GM18498 (cell line): ENCODE measurements around the gene HPS5.
"Not testable (repeated sequence)": the region's sequence is repeated elsewhere in the genome, so short reads cannot be mapped to it uniquely, and the experiment has no call there.

ENCODE experiments used
- ATAC-seq: cut with Tn5 transposase; IDR thresholded peaks from one replicate; pipeline ENCODE4 v1.9.1; 2021; ENCODE audit warnings: mild to moderate bottlenecking, moderate library complexity; ENCODE audit not compliant: unreplicated experiment

The HPS5 gene, protein sequence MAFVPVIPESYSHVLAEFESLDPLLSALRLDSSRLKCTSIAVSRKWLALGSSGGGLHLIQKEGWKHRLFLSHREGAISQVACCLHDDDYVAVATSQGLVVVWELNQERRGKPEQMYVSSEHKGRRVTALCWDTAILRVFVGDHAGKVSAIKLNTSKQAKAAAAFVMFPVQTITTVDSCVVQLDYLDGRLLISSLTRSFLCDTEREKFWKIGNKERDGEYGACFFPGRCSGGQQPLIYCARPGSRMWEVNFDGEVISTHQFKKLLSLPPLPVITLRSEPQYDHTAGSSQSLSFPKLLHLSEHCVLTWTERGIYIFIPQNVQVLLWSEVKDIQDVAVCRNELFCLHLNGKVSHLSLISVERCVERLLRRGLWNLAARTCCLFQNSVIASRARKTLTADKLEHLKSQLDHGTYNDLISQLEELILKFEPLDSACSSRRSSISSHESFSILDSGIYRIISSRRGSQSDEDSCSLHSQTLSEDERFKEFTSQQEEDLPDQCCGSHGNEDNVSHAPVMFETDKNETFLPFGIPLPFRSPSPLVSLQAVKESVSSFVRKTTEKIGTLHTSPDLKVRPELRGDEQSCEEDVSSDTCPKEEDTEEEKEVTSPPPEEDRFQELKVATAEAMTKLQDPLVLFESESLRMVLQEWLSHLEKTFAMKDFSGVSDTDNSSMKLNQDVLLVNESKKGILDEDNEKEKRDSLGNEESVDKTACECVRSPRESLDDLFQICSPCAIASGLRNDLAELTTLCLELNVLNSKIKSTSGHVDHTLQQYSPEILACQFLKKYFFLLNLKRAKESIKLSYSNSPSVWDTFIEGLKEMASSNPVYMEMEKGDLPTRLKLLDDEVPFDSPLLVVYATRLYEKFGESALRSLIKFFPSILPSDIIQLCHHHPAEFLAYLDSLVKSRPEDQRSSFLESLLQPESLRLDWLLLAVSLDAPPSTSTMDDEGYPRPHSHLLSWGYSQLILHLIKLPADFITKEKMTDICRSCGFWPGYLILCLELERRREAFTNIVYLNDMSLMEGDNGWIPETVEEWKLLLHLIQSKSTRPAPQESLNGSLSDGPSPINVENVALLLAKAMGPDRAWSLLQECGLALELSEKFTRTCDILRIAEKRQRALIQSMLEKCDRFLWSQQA

GRCh38 chr11:18321969-18322711 lies at the start of gene HPS5, which contains the start of gene GTF2H1:
Gene HPS5, minus strand, starts transcription at chr11:18322140. Its CDS starts 4,282 bp downstream, at chr11:18317858.
Gene GTF2H1, plus strand, starts transcription at chr11:18322567. Its CDS starts 10,508 bp downstream, at chr11:18333075.
- peak; percentile 90 for ATAC-seq

GRCh38 chr11:18371279-18371678 lies 49.3 kb upstream of the HPS5 start:
- no peak for ATAC-seq

- no peak for ATAC-seq
Measured at GRCh38 chr11:18369398-18369797, 47.5 kb upstream of the HPS5 start.

DNA sequence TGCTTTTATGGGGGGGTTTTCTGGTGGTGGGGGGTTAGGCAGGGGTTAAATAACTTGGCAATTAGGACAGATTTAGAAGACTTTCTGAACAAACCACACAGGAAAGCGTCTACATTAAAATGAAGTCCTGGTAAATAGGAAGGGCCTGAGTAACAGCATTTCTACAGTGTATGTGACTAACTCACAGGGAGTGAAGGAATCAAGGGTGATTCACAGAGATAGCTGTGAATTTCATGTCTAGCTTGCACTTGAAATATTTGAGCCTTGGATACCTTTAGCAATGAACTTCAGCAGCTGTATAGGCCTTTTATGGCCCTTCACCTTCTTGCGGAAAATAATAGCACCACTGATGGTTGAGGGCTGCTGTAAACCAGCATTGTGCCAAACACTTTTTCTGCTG lies 46.3 kb upstream of the HPS5 start:
- ATAC-seq: no peak

DNA sequence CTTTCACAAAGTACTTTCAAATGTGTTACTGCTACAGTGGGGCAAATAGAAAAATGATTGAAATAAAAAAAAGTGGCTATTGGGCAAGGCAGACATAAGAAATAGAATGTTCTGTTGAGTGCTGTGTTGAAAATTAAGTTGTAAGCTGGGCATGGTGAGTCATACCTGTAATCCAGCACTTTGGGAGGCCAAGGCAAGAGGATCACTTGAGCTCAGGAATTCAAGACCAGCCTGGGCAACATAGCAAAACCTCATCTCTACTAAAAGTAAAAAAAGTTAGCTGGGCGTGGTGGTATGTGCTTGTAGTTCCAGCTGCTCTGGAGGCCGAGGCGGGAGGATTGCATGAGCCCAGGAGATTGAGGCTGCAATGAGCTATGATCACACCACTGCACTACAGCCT lies 45.5 kb upstream of the HPS5 start:
- ATAC-seq: no peak

DNA sequence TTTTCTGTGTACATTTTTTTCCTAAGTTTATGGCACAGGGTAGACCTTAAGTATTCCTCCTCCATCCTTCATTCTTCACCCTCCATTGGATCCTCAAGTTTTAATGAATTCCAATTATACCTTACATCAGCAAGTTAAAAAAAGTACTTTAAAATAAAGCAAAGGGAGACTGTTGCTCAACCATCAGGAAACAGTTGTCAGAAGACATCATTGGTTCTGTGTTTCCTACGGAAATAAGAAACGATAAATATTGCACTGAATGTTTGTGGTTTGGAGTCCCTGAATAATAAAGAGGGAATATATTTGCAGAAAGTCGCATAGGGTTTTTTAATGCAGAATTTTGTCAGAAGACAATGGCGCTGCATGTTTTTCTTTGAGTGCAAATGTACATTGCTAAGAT lies 44.3 kb upstream of the HPS5 start:
- no peak for ATAC-seq

- no peak for ATAC-seq
Measured at GRCh38 chr11:18365741-18366140, 43.8 kb upstream of the HPS5 start.

DNA sequence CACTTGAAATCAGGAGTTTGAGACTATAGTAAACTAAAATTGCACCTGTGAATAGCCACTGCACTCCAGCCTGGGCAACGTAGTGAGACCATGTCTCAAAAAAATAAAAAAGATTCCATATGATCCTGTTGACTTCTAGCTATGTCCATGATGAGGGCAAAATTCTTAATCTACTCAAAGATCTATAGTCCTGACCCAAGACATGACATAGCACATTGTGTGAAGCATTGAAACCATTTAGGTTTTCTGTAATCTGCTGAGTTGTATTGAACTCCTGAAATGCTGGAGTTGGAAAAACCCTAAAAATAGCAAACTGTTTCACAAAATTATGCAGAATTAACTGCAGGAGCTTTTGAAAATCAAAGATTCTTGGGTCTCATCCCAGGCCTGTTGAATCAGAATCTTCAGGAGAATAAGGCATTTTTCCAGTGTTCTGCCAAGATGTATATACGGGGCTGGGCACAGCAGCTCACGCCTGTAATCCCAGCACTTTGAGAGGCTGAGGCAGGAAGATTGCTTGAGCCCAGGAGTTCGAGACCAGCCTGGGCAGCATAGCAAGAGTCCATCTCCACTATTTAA lies 42.6 kb upstream of the HPS5 start:
- no peak for ATAC-seq

DNA sequence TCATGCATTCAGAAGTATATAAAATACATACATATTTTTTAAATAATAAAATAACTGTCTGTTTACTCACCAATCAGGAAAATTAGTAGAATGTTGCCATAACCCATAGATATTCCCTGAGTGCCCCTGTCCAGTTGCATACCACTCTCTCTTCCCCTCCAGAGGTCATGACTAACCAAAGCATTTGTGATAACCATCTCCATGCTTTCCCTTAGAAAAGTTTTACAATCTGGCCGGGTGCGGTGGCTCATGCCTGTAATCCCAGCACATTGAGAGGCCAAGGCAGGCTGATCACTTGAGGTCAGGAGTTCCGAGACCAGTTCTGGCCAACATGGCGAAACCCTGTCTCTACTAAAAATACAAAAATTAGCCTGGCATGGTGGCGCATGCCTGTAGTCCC lies 39.2 kb upstream of the HPS5 start:
- no peak for ATAC-seq

DNA sequence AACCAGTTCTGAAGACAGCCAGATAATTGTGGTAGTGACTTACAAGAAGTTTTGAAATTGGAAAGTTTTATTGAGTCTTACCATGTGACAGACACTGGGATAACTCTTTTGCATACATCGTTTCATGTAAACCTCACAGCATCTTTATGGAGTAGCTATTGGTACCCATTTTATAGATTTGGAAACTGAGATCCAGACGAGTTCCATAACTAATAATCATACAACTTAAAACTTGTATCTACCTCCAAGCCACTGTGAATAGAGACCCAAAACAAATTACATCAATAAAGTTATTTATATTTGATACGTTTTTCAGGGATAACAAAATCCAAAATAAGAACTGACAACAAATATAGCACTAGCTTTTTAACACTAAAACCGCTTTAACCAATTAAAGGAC lies 36.7 kb upstream of the HPS5 start:
- no peak for ATAC-seq

GRCh38 chr11:18352581-18352980 lies 30.6 kb upstream of the HPS5 start:
- ATAC-seq: no peak

DNA sequence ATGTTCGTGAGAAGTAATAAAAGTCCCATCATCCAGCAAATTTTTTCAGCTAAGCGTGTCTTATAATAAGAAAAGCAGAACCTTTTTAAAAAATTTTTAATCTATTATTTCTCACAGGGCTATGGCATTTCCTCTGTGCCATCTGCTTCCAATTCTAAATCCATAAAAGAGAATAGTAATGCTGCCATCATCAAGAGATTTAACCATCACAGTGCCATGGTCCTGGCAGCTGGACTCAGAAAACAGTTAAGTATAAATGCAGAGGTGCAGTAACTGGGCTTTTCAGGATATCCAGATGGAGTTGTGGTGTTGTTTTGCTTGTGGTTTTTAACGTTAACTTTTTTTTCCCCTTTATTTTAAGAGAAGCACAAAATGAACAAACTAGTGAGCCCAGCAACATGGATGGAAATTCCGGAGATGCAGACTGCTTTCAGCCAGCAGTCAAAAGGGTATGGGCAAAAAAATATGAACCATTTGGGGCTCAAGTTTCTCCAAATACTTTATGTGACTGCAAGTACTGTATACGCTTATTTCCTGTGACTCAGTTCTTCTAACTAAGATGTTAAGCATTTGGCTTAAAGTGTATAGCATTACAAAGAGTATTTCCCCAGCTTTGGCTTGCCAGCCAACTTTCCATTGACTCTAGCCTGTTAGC lies 25.7 kb upstream of the HPS5 start:
- ATAC-seq: no peak

- ATAC-seq: no peak
Measured at GRCh38 chr11:18332891-18333290, 11.0 kb upstream of the HPS5 start.

- no peak for ATAC-seq
Measured at GRCh38 chr11:18332302-18332701, 10.4 kb upstream of the HPS5 start.

DNA sequence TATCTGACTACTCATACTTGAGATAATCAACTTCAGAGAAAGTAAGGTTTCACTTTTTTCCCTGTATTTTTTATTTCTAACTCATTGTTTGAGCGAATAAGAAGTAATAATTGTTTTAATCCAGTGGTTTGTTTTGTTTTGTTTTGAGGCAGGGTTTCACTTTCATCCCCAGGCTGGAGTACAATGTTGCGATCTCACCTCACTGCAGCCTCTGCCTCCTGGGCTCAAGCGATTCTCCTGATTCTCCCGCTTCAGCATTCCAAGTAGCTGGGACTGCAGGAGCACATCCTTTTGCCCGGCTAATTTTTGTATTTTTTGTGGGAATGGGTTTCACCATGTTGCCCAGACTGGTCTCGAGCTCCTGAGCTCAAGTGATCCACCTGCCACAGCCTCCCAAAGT lies 9.0 kb upstream of the HPS5 start:
- no peak for ATAC-seq

- peak; percentile 50 for ATAC-seq
Measured at GRCh38 chr11:18329196-18329870, 7.4 kb upstream of the HPS5 start.

DNA sequence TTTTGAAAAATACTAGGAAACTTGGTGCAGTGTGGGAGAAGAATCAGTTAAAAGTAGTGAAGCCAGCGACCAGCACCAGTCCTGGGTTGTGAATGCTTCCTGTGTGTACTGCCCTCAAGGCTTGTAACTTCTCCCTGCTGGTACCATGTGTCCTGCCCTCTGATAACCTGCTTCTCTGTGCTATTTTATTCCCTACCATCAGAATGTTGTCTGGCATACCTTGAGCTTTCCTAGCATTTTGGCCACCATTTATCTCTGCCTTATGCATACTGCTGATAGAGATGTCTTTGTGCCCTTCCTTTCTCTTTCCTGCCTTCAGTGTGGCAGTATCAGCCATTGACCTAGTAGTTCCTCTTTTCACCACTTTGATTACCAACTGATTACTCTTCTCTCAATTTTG lies 2.4 kb upstream of the HPS5 start:
- ATAC-seq: no peak

DNA sequence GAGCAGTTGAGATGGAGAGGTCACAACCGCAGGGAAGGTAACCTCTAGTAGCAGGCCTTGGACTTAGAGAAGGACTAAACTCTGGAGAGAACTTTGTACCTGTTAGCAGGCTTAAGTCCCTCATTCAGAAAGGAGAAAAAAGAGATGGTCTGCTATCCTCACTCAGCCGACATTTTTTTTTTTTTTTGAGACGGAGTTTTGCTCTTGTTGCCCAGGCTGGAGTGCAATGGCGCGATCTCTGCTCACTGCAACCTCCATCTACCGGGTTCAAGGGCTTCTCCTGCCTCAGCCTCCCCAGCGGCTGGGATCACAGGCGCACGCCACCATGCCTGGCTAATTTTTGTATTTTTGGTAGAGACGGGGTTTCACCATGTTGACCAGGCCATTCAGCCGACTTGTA lies 1.9 kb upstream of the HPS5 start:
- not testable (repeated sequence) for ATAC-seq

DNA sequence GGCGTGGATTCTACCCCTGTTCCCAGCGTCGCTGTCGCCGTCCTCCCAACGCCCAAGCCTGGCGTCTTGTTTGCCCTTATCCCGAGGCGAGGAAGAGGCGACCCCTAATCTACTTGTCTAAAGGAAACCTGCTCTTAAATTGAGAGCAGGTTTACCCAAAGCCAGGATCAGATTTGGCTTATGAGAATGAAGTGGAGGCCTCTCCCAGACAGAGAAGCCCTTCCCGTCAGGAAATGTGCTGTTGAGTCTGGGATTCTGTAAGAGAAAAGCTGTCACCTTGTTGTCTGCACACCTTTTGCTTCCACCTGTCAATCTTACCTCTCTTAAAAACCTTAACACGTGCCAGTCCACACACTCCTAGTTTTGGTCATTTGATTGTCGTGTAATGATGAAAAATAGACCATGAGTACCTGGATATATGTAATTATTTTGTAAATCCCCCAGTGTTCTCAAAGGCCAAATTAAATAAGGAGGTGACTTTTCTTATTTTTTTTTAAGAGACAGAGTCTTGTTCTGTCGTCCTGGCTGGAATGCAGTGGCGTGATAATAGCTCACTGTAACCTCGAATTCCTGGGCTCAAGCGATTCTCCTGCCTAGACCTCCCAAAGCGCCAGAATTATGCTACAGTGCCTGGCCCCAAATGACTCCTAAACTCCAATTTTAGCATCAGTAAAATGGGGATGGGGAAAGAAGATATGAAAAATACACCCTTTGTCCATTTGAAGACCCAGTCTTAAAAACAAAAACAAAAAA lies 1.1 kb upstream of the HPS5 start:
- no peak for ATAC-seq
